Breast epithelium (tissue), 4 donors: ENCODE data around the gene CIAO3. TPM values are rescaled to one million over a fixed set of nuclear protein-coding genes. Genes with fewer than 3 reads are reported as not detected.

Experiments used
- DNase-seq, 2 donors: peaks; one replicate each; pipeline ENCODE4 v3.0.0-alpha.2; 2019; ENCODE audit warnings: low spot score in 2 of 2
- H3K27ac ChIP-seq, 2 donors: fragments of 200-600 bp; sonication (generic) in 1 of 2; one replicate each; pipeline ENCODE4 v1.5.1; 2016 to 2019; ENCODE audit warnings: mild to moderate bottlenecking in 1 of 2
- H3K27me3 ChIP-seq, 2 donors: fragments of 200-600 bp; sonication (generic) in 1 of 2; one replicate each; pipeline versions ENCODE4 v1.5.1 to v1.6.0; 2017 to 2019; ENCODE audit warnings: control low read depth in 1 of 2, mild to moderate bottlenecking in 1 of 2
- H3K36me3 ChIP-seq: fragments of 200-600 bp; one replicate; pipeline ENCODE4 v1.5.1; 2019
- H3K4me1 ChIP-seq, 2 donors: fragments of 200-600 bp; sonication (generic); one replicate each; pipeline ENCODE4 v1.5.1; 2016 to 2019; ENCODE audit warnings: control low read depth in 1 of 2
- H3K4me3 ChIP-seq, 3 donors: fragments of 200-600 bp; sonication (generic); 1 replicate in 2 of 3; 2 replicates in 1 of 3; pipeline ENCODE4 v1.5.1; 2016 to 2019; ENCODE audit warnings: mild to moderate bottlenecking in 3 of 3, moderate library complexity in 2 of 3
- H3K9me3 ChIP-seq, 2 donors: fragments of 200-600 bp; sonication (generic) in 1 of 2; one replicate each; pipeline ENCODE4 v1.5.1; 2016 to 2019; ENCODE audit warnings: control low read depth in 1 of 2
- CTCF ChIP-seq, 3 donors: fragments of 450-650 bp; IDR thresholded peaks; one replicate each; pipeline ENCODE4 v1.5.1; 2016 to 2017; ENCODE audit warnings: antibody characterized with exemption in 3 of 3, mild to moderate bottlenecking in 3 of 3, moderate library complexity in 3 of 3
- POLR2A ChIP-seq: fragments of 450-650 bp; IDR thresholded peaks from one replicate; pipeline ENCODE4 v1.6.1; 2016; ENCODE audit warnings: antibody characterized with exemption, mild to moderate bottlenecking, moderate library complexity
- POLR2AphosphoS5 ChIP-seq, 3 donors: sonication (generic); formaldehyde crosslinking; IDR thresholded peaks; one replicate each; pipeline ENCODE4 v1.6.1; 2017; ENCODE audit warnings: antibody characterized with exemption in 3 of 3
- intact Hi-C: fragments of 100-400 bp; cut with DNase I; formaldehyde crosslinking; loops from one replicate; pipeline ENCODE4 v1.15.1; 2023; ENCODE audit warnings: low total_unique reads
- total RNA-seq, 3 donors: library from RNA; depleted of rRNA; stranded (reverse); fragments of >200 nt; gene quantifications; one replicate each; pipeline ENCODE4 v1.1.0, GENCODE V29; 2016

The CIAO3 gene
- total RNA-seq, 3 donors from 2014 or later = 23.0 to 43.2 (median 41.6) TPM

- H3K4me3 ChIP-seq = peak overlapping the region; percentile 62 to 90 (median 76)
- DNase-seq = no peak
- H3K27me3 ChIP-seq = no peaks in the 10 kb centered on the region
- H3K27ac ChIP-seq = peak overlapping the region; percentile 79 to 93
- H3K9me3 ChIP-seq = no peaks in the 10 kb centered on the region
- TF ChIP-seq CTCF (IDR thresholded peaks at IDR 0.05) (no peak), POLR2AphosphoS5 (IDR thresholded peaks at IDR 0.05) (no peak), POLR2A (no peak)
- intact Hi-C loops = no loop called here
- peaks cover 27 to 43% of the 10 kb centered on the region in 2 donors for H3K4me1 ChIP-seq
- H3K36me3 ChIP-seq = no peaks in the 10 kb centered on the region
These were observed 55.7 kb downstream of the CIAO3 start for GRCh38 chr16:684961-685696.

- Histone ChIP-seq H3K27me3 (no peaks in the 10 kb centered on the region), H3K9me3 (no peaks in the 10 kb centered on the region), H3K27ac (peak within 1 kb of the TSS; percentile 79 to 93), H3K4me1 (peaks cover 21 to 37% of the 10 kb centered on the region in 2 donors), H3K36me3 (no peaks in the 10 kb centered on the region), H3K4me3 (peak within 1 kb of the TSS; percentile 62 to 90 (median 76))
- peak; percentile 38 for TF ChIP-seq POLR2A
- peak; percentile 69 to 89 (median 80) for TF ChIP-seq POLR2AphosphoS5 (IDR thresholded peaks at IDR 0.05)
- no peak for TF ChIP-seq CTCF (IDR thresholded peaks at IDR 0.05)
- peak; percentile 95 to 97 for DNase-seq
- intact Hi-C loops = no loop called here
These were observed 56.6 kb downstream of the CIAO3 start, which contains the start of gene JMJD8 for GRCh38 chr16:684071-684794. JMJD8 (minus strand) TSS chr16:684334; CDS start chr16:684319, 15 bp downstream.

- H3K36me3 ChIP-seq = no peaks in the 10 kb centered on the region
- peak overlapping the region; percentile 62 to 90 (median 76) for H3K4me3 ChIP-seq
- no peaks in the 10 kb centered on the region for H3K9me3 ChIP-seq
- intact Hi-C loops = no loop called here
- peaks cover 17 to 37% of the 10 kb centered on the region in 2 donors for H3K4me1 ChIP-seq
- H3K27me3 ChIP-seq = no peaks in the 10 kb centered on the region
- no peak for DNase-seq
- peak overlapping the region; percentile 79 to 93 for H3K27ac ChIP-seq
- TF ChIP-seq POLR2A = no peak
- TF ChIP-seq POLR2AphosphoS5 (IDR thresholded peaks at IDR 0.05) = no peak
- TF ChIP-seq CTCF (IDR thresholded peaks at IDR 0.05) = no peak
These were observed 57.3 kb downstream of the CIAO3 start for GRCh38 chr16:683396-684070.

GRCh38 chr16:682493-683395 lies 58.1 kb downstream of the CIAO3 start:
- peaks cover 17 to 37% of the 10 kb centered on the region in 2 donors for H3K4me1 ChIP-seq

More at GRCh38 chr16:682493-683395, 58.1 kb downstream of the CIAO3 start:
- no peak for DNase-seq
- no peaks in the 10 kb centered on the region for H3K27me3 ChIP-seq
- H3K36me3 ChIP-seq = no peaks in the 10 kb centered on the region
- no peaks in the 10 kb centered on the region for H3K9me3 ChIP-seq
- intact Hi-C loops = no loop called here
- H3K4me3 ChIP-seq = peak overlapping the region in 2 of 3 donors; percentile 76 to 90
- TF ChIP-seq POLR2AphosphoS5 (IDR thresholded peaks at IDR 0.05) (no peak), CTCF (IDR thresholded peaks at IDR 0.05) (no peak), POLR2A (no peak)
- H3K27ac ChIP-seq = no peak overlapping the region
